ENCODE results near the gene HBEGF.

- TF ChIP-seq, protein P1, sequence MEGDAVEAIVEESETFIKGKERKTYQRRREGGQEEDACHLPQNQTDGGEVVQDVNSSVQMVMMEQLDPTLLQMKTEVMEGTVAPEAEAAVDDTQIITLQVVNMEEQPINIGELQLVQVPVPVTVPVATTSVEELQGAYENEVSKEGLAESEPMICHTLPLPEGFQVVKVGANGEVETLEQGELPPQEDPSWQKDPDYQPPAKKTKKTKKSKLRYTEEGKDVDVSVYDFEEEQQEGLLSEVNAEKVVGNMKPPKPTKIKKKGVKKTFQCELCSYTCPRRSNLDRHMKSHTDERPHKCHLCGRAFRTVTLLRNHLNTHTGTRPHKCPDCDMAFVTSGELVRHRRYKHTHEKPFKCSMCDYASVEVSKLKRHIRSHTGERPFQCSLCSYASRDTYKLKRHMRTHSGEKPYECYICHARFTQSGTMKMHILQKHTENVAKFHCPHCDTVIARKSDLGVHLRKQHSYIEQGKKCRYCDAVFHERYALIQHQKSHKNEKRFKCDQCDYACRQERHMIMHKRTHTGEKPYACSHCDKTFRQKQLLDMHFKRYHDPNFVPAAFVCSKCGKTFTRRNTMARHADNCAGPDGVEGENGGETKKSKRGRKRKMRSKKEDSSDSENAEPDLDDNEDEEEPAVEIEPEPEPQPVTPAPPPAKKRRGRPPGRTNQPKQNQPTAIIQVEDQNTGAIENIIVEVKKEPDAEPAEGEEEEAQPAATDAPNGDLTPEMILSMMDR (IDR thresholded peaks at IDR 0.05), result no peak
- no peak for TF ChIP-seq EZH2 (IDR thresholded peaks at IDR 0.05; ENCODE audit: borderline replicate concordance, insufficient read depth, low read depth, low read length, poor library complexity, severe bottlenecking)
These were observed 20.9 kb downstream of the HBEGF start for GRCh38 chr5:140325486-140325885.

All from B cell (primary cell).